Measurements from ENCODE around the gene SYNDIG1.

SYNDIG1 gene

GRCh38 chr20:24699321-24700165, 230.1 kb downstream of the SYNDIG1 start:
- DNase-seq = no peak

DNA sequence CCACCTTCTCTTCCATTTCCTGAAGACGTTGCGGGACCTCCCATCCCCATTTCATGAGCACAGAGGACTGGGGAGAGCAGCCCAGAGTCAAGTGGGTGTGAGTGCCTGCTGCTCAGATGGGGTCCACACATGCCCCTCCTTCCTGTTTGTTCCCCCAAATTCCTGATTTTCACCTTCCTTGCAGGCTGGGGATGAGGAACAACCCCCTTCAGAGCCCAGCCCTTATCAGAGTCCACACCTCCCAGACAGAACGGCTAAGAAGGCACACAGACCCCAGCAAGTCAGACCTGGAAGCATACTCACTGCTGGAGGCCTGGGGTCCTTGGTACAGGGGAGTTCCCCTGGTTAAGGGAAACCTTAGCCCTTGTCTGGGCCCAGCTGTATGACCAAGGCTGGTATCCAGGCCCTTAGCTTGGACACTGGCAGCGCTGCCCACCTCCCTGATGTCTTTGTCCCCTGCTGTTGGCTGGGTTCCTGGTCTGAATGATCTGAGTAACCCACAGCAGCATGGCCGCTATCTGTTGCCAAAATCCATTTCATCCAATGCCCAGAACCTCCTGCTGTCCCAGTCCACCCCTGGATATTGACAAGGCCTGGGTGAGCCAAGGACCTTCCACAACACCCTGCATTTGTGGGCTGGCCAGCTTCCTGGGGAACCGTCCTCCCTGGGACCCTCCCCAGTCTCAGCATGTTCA, 230.9 kb downstream of the SYNDIG1 start:
- DNase-seq = no peak

GRCh38 chr20:24701027-24701426, 231.6 kb downstream of the SYNDIG1 start:
- DNase-seq = no peak

- no peak for DNase-seq
These were observed 232.2 kb downstream of the SYNDIG1 start for GRCh38 chr20:24701668-24702067.

- no peak for DNase-seq
These were observed 233.3 kb downstream of the SYNDIG1 start for GRCh38 chr20:24702501-24703283.

DNA sequence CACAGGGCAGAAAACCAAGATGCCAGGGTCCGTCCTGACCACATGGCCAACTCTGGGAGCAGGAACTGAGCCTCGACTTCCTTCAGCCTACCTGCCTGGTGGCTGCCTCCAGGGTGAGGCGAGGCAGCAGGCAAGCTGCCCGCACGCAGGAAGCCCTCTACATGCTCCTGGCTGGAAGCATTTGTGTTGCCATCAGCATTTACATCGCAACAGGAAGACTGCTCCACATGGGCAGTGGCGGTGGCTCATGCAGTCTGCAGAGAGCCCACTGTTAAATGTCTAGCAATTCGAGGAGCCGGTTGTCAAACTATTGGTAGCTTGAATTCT, 233.8 kb downstream of the SYNDIG1 start:
- DNase-seq = no peak

GRCh38 chr20:24704899-24705298, 235.5 kb downstream of the SYNDIG1 start:
- no peak for DNase-seq

DNA sequence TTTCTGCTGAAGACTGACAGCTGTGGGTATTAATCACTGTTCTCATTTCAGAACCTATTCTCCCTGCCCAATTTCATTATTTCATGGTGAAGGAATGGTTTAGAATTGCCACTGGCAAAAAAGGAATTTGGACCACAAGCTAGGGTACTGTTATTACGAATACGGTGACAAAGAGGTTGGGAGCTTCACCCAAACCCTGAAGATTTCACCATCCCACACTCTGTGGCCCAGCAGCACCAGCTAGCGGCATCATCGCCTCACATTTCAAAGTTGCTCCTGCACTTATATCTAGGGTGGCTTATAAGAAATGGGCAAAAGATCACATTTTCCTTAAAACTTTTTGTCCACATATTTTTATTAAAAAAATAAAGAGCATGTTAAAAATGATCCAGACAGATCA, 236.1 kb downstream of the SYNDIG1 start:
- DNase-seq = no peak

DNA sequence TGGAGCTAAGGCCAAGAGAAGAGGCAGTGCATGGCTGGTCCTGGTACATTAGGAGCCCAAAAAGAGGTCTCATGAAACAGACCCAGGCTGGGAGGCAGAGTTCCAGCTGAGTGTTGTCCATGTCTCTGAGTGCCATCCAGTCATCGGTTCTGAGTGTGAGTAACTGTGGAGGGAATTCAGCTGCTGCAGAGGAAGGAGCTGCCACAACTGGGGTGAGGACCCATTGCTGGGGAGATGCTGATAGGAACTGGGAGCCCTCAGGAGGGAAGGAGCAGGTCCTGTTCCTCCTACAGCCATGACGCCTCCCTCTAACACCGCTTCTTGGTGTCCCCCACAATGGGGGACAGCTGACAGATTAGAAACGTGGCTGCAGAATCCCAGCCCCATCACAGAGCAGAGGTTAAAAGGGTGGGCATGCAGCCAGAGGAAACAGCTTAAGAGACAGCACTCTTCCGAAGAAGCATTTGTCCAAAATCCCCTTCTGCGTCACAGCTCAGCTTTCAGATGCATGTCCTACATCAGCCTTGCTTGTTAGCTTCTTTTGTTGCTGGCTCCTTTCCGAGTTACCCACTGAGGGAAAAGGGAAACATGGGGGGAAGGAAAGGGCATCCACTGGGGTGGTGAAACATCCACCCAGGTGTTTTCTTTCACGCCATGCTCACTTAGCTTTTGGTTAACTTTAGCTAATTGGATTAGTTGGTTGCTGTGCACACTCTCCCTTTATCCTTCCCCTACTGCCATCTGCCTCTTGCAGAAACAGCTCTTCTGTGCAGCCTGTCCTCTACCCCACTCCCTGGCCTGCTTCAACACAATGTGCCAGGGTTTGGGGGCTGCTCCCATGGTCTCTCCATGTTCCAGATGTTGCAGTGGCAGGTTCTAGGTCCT, 239.2 kb downstream of the SYNDIG1 start:
- DNase-seq = no peak

All from amniotic stem cell (primary cell).